ENCODE measurements around the gene PPP2R2D.

- TF ChIP-seq POLR2AphosphoS5 (IDR thresholded peaks at IDR 0.05; ENCODE audit: borderline replicate concordance, low read depth, low read length) (no peak), EZH2 (IDR thresholded peaks at IDR 0.05) (no peak), FOXP2 (optimal IDR thresholded peaks at IDR 0.05; ENCODE audit: control extremely low read depth, extremely low read length, insufficient read depth) (no peak)
Observed at GRCh38 chr10:131899695-131900349, 986 bp upstream of the PPP2R2D start.
